Smooth muscle cell (in vitro differentiated cells): Measurements from ENCODE around the gene DKK2. TPM values are rescaled to one million over a fixed set of nuclear protein-coding genes. Genes with fewer than 3 reads are reported as not detected.

Experiments used
- DNase-seq: peaks from one replicate; lab custom pipeline; 2025; ENCODE audit not compliant: unreplicated experiment; lab: John Stamatoyannopoulos, UW
- H2AFZ ChIP-seq: fragments of 200-600 bp; sonication (generic); 2 replicates; pipeline ENCODE4 v1.6.0; 2016; ENCODE audit warnings: antibody characterized with exemption, low read depth, mild to moderate bottlenecking
- H3F3A ChIP-seq: fragments of 200-600 bp; sonication (generic); 2 replicates; pipeline ENCODE4 v1.6.0; 2017; ENCODE audit warnings: antibody characterized with exemption, low read depth
- H3K27ac ChIP-seq: fragments of 200-600 bp; sonication (generic); 2 replicates; pipeline ENCODE4 v1.5.1; 2016; ENCODE audit warnings: low read depth, mild to moderate bottlenecking
- H3K27me3 ChIP-seq: fragments of 200-600 bp; sonication (generic); 2 replicates; pipeline ENCODE4 v1.6.1; 2016; ENCODE audit warnings: low read depth, mild to moderate bottlenecking
- H3K36me3 ChIP-seq: fragments of 200-600 bp; sonication (generic); 2 replicates; pipeline ENCODE4 v1.5.1; 2016; ENCODE audit warnings: low read depth
- H3K4me1 ChIP-seq: fragments of 200-600 bp; sonication (generic); 2 replicates; pipeline ENCODE4 v1.5.1; 2016; ENCODE audit warnings: low read depth
- H3K4me2 ChIP-seq: fragments of 200-600 bp; sonication (generic); 2 replicates; pipeline ENCODE4 v1.6.0; 2016; ENCODE audit warnings: mild to moderate bottlenecking
- H3K4me3 ChIP-seq: fragments of 200-600 bp; sonication (generic); 2 replicates; pipeline ENCODE4 v1.5.1; 2016; ENCODE audit warnings: mild to moderate bottlenecking
- H3K79me2 ChIP-seq: fragments of 200-600 bp; sonication (generic); 2 replicates; pipeline ENCODE4 v1.6.0; 2016; ENCODE audit warnings: low read depth, mild to moderate bottlenecking
- H3K9ac ChIP-seq: fragments of 200-600 bp; sonication (generic); 2 replicates; pipeline ENCODE4 v1.6.0; 2016; ENCODE audit warnings: low read depth
- H3K9me3 ChIP-seq: fragments of 200-600 bp; sonication (generic); replicated peaks from 2 replicates; pipeline ENCODE4 v1.5.1; 2016; ENCODE audit warnings: low read depth
- H4K20me1 ChIP-seq: fragments of 200-600 bp; sonication (generic); 2 replicates; pipeline ENCODE4 v1.6.0; 2016; ENCODE audit warnings: low read depth
- CTCF ChIP-seq: fragments of 200-600 bp; sonication (generic); IDR thresholded peaks from 2 replicates; pipeline ENCODE4 v1.5.1; 2017; ENCODE audit warnings: borderline replicate concordance, mild to moderate bottlenecking, antibody characterized with exemption; ENCODE audit not compliant: insufficient read depth, poor library complexity, severe bottlenecking
- WGBS: methylation state at CpG from one replicate; pipeline ENCODE4 v1.1.7; 2016; ENCODE audit warnings: low lambda C conversion rate; 5-methylcytosine and 5-hydroxymethylcytosine counted together
- polyA plus RNA-seq: library from polyadenylated mRNA; unstranded; fragments of >200 nt; fragmentation: Nextera tagmentation; extraction: Ambion mirVana; gene quantifications from 2 replicates; pipeline ENCODE4 v1.2.1, GENCODE V29; 2016
- total RNA-seq: library from RNA; depleted of rRNA; stranded (reverse); fragments of >200 nt; gene quantifications from 2 replicates; pipeline ENCODE4 v1.2.3, GENCODE V29; 2014

The DKK2 gene
- total and polyA plus RNA-seq, 2 experiments from 2014 or later = 325 to 555 TPM

GRCh38 chr4:106993827-106994226, 42.3 kb downstream of the DKK2 start:
- no peak overlapping the region for H3K9ac ChIP-seq
- H3K79me2 ChIP-seq = peaks cover 70% of the 10 kb centered on the region
- H3K9me3 ChIP-seq = no peaks in the 10 kb centered on the region
- no peak overlapping the region for H3K4me2 ChIP-seq
- H4K20me1 ChIP-seq = peaks cover 100% of the 10 kb centered on the region
- WGBS = 63% methylated on average over 4 of the region's 4 CpGs
- H3F3A ChIP-seq = no peaks in the 10 kb centered on the region
- no peaks in the 10 kb centered on the region for H3K36me3 ChIP-seq
- no peak for TF ChIP-seq CTCF
- H3K27me3 ChIP-seq = no peaks in the 10 kb centered on the region
- DNase-seq = no peak
- H2AFZ ChIP-seq = no peak overlapping the region
- H3K27ac ChIP-seq = peak overlapping the region; percentile 15
- no peak overlapping the region for H3K4me3 ChIP-seq
- H3K4me1 ChIP-seq = no peaks in the 10 kb centered on the region

GRCh38 chr4:106987311-106987710, 48.8 kb downstream of the DKK2 start:
- DNase-seq = no peak
- no peak overlapping the region for H2AFZ ChIP-seq
- WGBS = 74% methylated on average over 2 of the region's 2 CpGs
- H3K36me3 ChIP-seq = no peaks in the 10 kb centered on the region
- no peak overlapping the region for H3K9ac ChIP-seq
- H3K4me2 ChIP-seq = peak overlapping the region; percentile 9
- H3K4me3 ChIP-seq = no peak overlapping the region
- H3K9me3 ChIP-seq = no peaks in the 10 kb centered on the region
- H3F3A ChIP-seq = no peaks in the 10 kb centered on the region
- peaks cover 63% of the 10 kb centered on the region for H3K79me2 ChIP-seq
- H4K20me1 ChIP-seq = peaks cover 100% of the 10 kb centered on the region
- H3K4me1 ChIP-seq = peaks cover 5% of the 10 kb centered on the region
- no peaks in the 10 kb centered on the region for H3K27me3 ChIP-seq
- H3K27ac ChIP-seq = peak overlapping the region; percentile 68
- TF ChIP-seq CTCF = no peak

- no peaks in the 10 kb centered on the region for H3K36me3 ChIP-seq
- H3K27ac ChIP-seq = peak overlapping the region; percentile 68
- no peak for DNase-seq
- H3K4me2 ChIP-seq = no peak overlapping the region
- 37% methylated on average over 1 of the region's 1 CpG for WGBS
- no peak for TF ChIP-seq CTCF
- H2AFZ ChIP-seq = no peak overlapping the region
- H4K20me1 ChIP-seq = peaks cover 100% of the 10 kb centered on the region
- no peaks in the 10 kb centered on the region for H3F3A ChIP-seq
- peaks cover 64% of the 10 kb centered on the region for H3K79me2 ChIP-seq
- peaks cover 11% of the 10 kb centered on the region for H3K4me1 ChIP-seq
- H3K27me3 ChIP-seq = no peaks in the 10 kb centered on the region
- no peak overlapping the region for H3K4me3 ChIP-seq
- no peaks in the 10 kb centered on the region for H3K9me3 ChIP-seq
- H3K9ac ChIP-seq = no peak overlapping the region
Observed at GRCh38 chr4:106986486-106986885, 49.6 kb downstream of the DKK2 start.

- peak overlapping the region; percentile 10 for H3K4me2 ChIP-seq
- peak overlapping the region; percentile 68 for H3K27ac ChIP-seq
- H3K27me3 ChIP-seq = no peaks in the 10 kb centered on the region
- H3K36me3 ChIP-seq = no peaks in the 10 kb centered on the region
- H3K4me3 ChIP-seq = no peak overlapping the region
- H4K20me1 ChIP-seq = peaks cover 100% of the 10 kb centered on the region
- no peaks in the 10 kb centered on the region for H3K9me3 ChIP-seq
- 86% methylated on average over 3 of the region's 3 CpGs for WGBS
- H3K9ac ChIP-seq = no peak overlapping the region
- H3F3A ChIP-seq = no peaks in the 10 kb centered on the region
- DNase-seq = no peak
- no peak for TF ChIP-seq CTCF
- peaks cover 16% of the 10 kb centered on the region for H3K4me1 ChIP-seq
- H3K79me2 ChIP-seq = peaks cover 64% of the 10 kb centered on the region
- no peak overlapping the region for H2AFZ ChIP-seq
Observed at GRCh38 chr4:106985830-106986229, 50.3 kb downstream of the DKK2 start.
